GM21381 (cell line): ENCODE measurements around the gene TRMT44.
A peak's percentile ranks its signal among the peaks of the same experiment; 100 is the strongest.
"Not testable (repeated sequence)": the region's sequence is repeated elsewhere in the genome, so short reads cannot be mapped to it uniquely, and the experiment has no call there.

ENCODE experiments used
- ATAC-seq: cut with Tn5 transposase; IDR thresholded peaks from one replicate; pipeline ENCODE4 v1.9.1; 2021; ENCODE audit warnings: mild to moderate bottlenecking, moderate library complexity; ENCODE audit not compliant: unreplicated experiment

TRMT44 gene

DNA sequence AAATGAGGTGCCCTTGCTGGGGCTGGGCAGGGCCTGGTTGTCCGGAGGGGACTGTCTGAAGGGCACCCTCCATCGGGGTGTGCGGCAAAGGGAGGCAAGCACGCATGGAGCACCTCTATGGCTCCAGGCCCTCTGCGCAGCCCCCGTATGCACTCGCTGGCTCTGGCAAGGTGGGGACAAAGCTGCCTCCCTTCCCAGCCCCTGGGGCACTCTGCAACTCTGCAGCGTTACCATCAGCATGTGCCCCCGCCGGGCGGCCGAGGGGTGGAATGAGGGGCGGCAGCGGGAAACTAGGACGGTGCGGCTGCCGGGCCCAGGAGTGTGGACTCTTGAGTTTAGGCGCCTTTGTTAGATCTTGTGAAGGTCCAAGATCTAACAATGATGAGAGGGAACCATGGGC, 26.4 kb downstream of the TRMT44 start:
- no peak for ATAC-seq

DNA sequence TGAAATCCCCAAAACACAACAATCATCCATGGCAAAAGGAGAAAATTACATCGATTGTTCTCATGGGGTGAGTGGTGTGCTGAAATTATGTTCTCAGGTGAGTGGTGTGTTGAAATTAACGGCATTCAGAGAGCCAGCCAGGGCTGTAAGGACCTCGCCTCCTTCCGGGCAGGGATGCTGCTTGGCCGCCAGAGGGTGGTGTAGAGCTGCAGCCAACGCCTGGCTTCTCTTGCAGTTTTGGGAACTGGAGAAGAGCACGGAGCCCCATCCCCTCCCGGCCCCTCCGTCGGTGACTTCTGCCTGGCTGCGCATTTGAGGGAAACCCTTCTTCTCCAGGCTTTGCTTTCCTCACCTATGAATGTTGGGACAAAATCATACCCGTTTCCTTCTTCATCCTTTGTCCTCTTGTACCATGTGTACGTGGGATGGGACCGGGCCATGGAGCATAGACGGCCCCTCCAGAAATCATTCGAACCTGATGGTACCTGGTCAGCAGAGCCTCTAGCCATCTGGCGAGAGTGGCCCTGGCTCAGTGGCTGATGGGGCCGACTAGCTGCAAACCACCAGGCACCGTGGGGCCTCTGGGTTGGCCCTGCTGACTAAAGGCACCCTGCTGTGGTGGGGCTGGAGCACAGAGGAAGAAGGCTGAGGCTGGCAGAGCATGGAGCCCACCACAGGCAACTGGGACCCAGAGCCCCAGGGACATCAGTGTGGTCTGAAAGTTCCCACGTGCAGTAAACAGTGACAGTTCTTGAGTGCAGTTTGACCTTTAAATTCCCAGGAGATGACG, 28.4 kb downstream of the TRMT44 start:
- ATAC-seq, result peak; percentile 64

DNA sequence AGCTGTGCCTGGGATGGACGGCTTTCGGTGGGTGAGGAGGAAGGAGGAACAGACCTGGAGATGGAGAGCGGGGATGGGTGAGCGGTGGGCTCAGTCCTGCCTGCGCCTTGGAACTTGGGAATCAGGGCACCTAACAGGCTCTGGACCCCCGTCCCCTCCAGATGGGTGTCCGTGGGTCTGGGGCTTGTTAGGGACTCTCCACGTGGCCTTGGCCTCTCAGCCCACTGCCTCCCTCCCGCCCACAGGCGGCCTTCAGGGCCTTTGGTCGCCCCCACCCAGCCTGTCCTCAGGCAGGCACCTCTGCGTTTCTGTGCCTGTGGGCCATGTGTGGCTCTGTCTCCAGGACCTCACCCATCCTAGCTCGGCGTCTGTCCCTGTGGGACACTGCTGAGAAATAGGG, 29.0 kb downstream of the TRMT44 start:
- no peak for ATAC-seq

DNA sequence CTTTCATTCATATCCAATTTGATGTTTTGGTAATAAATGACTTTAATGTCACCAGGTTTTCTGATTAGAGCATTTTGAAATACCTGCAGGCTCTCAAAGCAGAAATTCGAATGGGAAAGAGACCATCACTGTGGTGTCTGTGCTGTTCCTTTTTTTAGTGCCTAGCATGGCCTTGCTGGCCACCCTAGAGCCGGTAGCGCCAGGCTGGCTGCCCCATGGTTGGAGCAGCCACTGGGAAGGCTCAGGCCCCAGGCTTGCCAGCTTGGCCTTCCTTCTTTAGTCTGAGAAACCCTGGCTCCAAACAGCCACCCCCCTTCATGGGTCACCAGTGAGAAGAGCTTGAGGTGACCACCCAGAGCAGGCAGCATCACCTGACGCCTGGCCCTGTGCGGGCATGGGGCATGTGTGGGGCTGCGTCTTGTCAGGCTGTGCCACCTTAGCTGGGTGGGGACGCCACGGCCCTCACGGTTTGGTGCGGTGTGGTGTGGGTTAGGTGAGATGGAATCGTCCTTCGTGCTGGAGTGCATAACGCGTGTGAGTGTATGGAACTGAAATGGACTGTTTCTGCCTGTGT, 30.0 kb downstream of the TRMT44 start:
- ATAC-seq, result no peak

DNA sequence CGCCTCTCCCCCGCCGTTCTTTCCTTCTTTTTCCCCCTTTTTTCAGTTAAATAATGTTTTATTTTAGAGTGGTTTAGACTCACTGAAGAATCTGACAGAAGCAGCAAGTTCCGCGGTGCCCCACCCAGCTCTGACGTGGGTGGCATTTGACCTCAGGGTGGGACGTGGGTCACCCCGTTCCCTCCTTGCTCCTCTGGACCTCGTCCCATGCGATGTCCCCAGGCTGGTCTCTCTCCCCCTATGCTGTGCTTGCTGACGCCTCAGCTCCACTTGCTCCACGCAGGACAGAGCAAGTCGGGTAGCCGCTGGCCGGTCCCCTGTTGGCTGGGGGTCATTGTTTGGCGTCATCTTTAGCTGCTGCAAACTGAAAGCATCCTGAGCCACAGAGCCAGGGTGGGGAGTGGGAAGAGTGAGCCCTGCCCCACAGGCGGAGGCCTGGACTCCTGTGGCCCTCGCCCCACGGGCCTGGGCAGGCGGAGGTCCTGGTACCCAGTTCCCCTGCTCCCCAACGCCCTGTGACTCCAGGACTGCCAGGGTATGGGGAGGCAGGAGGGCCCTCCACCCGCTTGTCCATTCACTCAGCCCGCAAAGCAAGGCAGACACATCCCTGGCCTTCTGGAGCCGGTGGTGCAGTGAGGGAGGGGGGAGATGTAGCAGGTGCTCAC, 30.8 kb downstream of the TRMT44 start:
- ATAC-seq, result no peak

DNA sequence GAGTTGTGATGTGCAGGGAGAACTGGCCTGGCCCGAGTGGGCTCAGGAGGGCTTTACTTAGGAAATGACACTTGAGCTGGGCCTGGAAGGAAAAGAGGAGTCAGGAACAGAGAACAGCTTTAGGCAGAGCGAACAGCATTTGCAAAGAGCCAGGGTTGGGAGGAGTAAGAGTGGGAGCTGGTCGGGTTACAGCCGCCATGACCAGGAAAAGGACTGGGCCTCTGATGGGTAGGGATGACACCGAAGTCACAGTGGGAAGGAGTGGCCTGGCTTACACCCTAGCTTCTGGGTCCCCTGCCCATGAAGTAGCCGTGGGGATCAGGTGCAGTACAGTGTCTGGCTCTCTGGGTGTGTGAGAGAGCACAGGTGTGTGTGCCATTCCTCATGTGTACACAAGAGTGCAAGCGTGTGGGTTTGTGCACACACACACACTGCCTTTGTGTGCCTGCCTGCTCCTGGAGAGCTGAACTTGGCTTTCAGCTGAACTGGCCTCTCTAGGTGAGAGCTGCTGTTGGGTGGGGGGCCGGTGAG, 31.6 kb downstream of the TRMT44 start:
- ATAC-seq, result no peak

DNA sequence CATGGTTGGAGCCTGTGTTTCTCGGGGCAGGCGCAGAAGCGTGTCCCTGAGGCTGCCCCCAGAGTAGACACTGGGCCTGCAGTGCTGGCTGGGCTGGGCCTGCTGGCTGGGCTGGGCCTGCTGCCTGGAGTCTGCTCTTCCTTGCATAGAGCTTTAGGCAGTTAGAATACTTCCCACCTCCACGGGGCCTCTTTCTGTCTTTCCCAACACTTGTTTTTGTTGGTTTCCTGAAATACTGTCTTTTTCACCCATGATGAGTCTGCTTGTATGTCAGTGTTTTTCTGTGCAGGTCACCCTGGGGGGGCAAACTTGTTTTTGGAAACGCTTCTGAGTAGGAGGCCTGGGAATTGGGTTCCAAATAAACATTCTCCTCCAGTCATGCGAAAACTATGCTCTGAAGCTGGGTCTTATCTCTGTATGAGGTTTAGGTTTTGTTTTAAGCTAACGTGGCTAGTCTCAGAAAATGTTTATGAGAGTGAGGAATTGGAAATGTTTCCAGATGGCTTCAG, 32.2 kb downstream of the TRMT44 start:
- ATAC-seq, result no peak

DNA sequence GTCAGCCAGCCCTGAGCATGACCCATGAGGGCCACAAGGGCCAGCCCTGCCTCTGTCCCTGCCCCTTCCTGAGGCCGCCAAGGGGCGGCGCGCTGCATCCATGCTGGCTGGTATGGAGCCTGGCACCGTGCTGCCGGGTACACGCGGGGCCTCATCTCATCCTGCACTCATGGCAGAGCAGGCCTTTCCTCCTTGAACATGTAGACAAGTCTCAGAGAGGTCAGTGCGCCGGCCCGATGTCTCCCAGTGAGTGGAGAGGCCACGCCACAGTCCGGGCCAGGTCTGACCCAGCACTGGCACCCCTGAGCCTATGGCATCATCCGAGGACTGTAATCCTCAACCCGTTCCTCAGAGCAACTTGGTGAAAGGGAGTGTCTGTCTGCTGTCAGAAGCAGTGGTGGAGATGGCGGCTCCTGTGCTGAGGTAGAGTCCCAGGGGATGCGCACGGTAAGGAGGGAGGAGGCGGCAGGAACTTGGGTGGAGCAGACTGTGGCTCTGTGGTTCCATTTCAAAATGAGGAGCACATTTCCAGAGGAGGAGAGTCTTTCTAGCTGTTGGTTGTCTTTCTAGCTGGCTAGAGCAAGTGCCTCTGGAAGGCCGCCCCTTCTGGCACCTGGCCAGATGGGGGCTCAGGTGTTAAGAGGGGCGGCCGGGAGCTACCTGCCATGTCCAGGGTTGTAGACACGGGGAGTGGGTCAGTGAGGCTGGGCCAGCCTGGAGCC, 32.8 kb downstream of the TRMT44 start:
- no peak for ATAC-seq

DNA sequence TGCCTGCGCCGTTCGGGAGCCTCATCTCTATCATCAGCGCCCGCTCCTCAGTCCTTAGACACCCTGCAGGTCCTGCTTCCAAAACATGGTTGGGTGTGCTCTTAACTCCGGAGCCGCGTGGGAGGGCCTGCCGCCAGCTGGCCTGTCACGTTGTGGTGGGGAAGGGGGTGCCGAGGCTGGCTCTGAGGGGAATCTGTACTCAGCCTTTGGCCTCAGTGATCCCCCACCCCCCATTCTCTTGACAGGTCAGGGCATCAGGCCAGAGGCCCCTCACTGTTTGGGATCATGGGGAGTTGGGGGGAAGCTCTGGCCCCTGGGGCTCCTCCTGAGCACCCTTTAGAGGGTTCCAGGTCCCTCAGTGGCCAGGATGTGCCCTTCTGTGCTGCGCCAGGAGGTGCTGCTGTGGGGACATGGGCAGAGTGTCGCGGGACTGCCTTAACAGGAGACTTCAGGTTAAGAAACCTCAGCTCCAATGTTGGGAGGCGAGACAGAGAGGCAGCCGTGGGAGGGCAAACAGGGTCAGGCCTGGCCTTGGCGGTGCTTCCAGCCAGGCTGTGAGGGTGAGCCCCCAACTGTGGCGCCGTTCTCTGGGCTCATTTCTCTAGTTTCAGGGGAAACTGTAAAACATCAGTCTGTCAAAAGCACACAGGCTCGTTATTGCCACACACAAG, 33.5 kb downstream of the TRMT44 start:
- ATAC-seq, result no peak

DNA sequence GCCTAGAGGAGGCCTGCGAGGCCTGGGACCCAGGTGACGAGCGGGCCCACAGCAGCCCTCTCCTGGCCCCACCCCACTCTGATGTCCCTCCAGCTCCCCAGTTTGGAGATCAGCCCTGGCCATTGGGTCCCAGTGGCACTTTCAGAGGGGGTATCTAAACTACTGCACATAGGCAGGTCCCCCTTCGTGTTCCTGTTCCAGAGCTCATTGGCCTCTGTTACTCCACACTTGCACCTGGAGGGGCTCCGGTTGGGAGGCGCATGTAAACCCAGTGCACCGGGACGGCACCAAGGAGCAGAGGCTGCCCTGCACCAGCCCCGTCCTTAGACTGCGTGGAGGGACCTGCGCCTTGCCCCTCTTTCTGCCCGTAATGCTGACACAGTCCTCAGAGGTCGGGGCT, 34.3 kb downstream of the TRMT44 start:
- ATAC-seq, result no peak

DNA sequence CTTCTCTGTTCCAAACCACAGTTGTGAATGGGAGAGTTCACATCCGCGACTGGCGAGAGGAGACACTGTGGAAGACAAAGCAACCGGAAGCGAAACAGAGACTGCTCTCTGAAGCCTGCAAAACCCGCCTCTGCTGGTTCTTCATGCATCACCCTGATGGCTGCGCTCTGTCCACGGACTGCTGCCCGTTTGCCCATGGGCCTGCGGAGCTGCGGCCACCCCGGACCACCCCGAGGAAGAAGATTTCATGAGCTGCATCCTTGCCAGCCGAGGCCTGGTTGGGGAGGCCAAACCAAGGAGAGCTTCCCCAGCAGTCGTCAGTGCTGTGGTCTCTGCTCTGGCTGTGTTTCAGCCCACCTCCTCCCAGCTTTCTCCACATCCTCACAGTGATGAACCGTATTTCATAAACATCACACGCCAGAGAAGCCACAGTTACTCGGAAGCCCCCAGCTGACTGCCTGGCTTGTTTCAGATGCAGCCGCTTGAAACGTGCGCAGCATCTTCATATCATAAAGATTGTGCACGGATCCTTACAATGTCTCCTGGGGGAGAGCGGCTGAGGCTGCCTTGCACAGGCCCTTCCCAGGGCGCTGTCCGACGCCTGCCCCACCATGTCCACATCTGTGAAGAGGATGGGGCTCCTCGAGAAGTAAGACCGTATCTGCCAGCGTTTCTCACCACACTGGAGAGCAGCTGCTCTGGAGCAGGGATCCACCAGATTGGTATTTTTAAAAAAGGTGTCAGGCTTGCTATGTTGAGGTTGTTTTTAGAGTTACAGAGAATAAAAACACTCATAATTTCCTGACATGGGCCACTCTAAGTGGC, 35.4 kb downstream of the TRMT44 start:
- no peak for ATAC-seq

DNA sequence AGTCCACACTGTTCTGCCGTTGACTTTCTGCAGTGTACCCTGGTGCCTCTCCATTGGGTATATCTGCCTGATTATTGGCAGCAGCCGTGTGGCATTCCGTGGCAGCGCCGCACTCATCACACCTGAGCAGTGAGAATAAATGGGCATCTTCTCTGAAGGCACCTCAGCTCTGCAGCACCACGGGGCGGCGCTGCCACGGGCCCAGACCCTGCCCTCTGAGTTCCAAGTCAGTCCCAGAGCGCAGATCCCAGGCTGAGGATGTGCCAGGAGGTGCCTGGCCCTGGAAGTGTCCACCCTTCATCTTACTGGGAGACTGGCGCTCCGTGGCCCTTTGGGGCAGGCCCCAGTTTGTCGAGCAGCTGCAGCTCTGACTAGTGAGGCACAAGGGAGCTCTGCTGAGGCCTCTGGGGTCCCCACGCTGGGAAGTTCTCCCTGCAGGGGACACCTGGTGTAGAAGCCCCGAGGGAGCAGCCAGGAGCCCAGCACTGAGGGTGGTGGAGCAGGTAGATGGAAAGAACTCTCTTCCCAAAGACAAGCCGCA, 36.6 kb downstream of the TRMT44 start:
- ATAC-seq, result no peak

DNA sequence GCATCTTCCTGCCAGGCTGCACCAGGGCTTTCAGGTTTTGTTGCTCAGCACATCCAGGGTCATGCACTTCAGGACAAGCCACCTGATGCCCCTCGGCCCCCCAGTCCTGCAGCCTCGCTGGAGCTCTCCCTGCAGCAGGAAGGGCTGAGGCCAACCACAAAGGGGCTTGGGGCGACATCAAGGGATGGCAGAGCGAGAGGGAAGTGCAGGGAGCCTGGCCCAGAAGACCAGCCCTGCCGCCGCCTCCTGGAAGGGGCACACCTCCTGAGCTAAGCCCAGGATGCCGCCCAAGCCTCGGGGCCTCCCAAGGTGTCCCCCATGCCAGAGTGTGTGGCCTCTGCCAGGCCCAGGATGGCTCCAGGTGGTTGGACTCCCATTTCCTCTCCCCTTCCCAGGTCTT, 37.1 kb downstream of the TRMT44 start:
- no peak for ATAC-seq

DNA sequence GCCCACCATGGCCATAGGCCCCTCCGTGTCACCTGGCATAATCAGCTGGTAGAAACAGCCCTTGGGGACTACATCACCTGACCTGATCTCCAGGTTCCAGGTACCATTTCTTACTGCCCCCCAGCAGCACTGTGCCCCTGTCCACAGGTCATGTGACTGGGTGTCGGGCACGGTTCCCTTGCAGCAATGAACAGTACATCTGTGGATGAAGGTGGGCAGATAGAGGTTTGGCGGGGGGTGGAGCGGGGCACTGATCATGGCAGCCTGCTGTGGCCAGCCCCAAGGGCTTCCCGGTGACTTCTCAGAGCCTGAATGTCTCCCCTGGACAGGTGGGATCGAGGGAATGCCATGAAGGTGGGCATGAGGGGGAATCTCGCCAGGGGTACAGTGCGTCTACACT, 37.8 kb downstream of the TRMT44 start:
- ATAC-seq, result no peak

DNA sequence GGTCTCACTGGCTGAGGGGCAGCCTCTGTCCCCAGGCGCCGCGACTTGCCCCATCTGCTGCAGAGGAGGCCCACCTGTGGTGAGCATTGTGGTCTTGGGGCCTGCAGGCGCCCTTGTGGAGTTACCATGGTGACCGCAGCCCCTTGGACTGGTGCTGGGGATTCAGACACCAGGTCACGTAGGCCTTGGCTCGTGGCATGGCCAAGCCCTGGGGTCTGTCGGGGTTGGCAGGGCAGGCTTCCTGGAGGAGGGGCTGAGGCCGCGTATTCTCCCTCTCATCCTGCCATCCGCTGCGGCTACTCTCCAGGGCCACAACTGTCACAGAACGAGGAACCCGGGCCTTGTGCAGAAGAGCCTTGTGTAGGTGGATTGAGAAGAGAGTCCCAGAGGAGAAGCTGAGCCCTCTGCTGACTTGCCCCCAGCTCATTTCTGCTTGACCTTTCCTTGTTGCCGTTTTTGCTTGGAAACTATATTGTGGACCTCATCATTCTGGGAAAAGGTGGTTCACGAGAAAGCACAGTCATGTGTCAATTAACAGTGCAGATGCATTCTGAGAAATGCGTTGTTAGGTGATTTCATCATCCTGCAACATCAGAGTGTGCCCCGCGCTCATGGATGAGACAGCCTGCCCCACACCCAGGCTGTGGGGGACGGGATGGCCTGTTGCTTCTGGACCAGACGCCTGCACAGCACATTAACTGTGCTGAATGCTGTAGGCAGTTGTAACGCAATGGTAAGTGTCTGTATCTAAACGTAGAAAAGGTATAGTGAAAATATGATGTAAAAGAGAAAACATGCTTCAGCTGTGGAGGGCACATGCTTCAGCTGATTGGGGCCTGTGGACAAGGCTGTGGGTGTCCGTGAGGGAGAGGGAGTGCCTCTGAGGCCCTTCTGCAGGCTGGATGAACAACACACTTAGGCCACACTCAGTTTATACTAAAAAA, 38.5 kb downstream of the TRMT44 start:
- no peak for ATAC-seq

DNA sequence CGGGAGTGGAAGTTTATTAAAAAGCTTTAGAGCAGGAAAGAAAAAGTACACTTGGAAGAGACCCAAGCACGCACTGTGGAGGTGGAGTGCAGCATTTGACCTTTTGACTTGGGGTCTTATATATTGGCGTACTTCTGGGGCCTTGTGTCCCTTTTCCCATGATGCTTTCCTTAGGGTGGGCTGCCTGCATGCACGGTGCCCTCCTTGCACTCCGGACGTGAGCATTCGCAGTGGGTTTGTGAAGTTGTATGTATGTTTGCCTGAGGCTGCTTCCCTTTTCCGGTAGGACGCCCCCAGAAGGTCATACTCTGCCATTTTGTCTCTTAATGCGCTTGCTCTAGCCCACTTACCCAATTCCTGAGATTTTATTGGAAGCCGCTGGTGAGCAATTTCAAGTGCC, 39.6 kb downstream of the TRMT44 start:
- no peak for ATAC-seq

DNA sequence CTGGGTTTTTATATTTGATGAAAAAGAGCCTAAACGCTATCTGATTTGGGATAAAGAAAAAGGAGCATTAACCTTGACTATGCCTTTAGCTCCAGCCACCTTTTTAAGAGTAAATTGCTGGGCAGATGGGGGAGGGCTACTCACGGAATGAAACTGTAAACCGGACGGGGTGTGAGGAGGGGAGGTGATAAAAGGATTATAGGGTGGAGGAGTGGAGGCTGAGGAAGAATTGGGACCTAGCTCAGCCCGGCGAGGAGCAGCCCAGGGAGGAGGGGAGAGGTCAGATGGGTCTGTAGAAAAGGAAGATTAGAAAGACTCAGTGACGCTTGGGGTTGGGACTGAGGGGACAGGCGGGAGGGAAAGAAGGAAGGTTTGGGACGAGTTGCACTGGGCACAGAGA, 46.1 kb downstream of the TRMT44 start:
- not testable (repeated sequence) for ATAC-seq

DNA sequence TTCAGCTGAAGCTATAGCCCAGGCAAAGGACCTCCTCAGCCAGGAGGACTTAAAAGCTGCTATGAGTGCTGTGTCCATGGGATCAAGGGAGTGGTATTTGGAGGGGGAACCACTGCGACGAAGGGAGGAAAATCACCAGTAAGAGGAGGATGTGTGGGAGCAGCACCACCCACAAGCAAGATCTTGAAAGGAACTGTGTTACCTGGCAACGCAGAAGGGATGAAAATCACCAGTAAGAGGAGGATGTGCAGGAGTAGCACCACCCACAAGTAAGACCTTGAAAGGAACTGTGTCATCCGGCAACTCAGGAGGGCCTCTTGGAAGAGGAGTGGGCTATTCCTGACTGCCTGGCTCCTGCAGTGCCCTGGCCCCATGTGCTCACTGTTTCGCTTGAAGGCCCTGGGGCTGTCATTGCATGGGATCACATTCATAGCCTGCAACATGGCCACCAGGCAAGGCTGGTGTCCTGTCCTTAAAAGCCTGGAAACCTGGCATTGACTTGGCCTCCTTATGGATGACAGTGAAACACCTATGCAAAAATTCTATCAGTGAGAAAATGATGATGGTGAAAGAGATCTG, 48.3 kb downstream of the TRMT44 start:
- no peak for ATAC-seq
